Naive thymus-derived CD8-positive, alpha-beta T cell (primary cell): ENCODE results near the gene TRMT11. TPM values are rescaled to one million over a fixed set of nuclear protein-coding genes. Genes with fewer than 3 reads are reported as not detected.
"Not testable (repeated sequence)": the region's sequence is repeated elsewhere in the genome, so short reads cannot be mapped to it uniquely, and the experiment has no call there.

Experiments
- ATAC-seq, 2 donors: fragments of 150-1000 bp; cut with Tn5 transposase in 1 of 2; sonication (Bioruptor Pico), chemical (Tn5 transposase) in 1 of 2; 1 replicate in 1 of 2; 2 replicates in 1 of 2; pipeline ENCODE4 v1.10.0; 2021; ENCODE audit warnings: mild to moderate bottlenecking in 2 of 2, moderate library complexity in 2 of 2
- POLR2A ChIA-PET: fragments of 350-600 bp; sonication (Branson Sonifier 250); formaldehyde crosslinking; loops from one replicate; lab custom pipeline; 2021; ENCODE audit warnings: antibody characterized with exemption; lab: Charles Lee
- DNase-seq, 10 donors: peaks; one replicate each; pipeline versions ENCODE4 v3.0.0 to v3.0.0-alpha.2; 2020 to 2022
- H3K27ac Mint-ChIP-seq, 10 donors: one replicate each; pipeline ENCODE4 v1.8.0; 2020 to 2022; ENCODE audit warnings: mild to moderate bottlenecking in 10 of 10, mixed read lengths in 10 of 10, moderate library complexity in 4 of 10, inconsistent platforms in 1 of 10
- H3K27me3 Mint-ChIP-seq, 5 donors: one replicate each; pipeline ENCODE4 v1.8.0; 2021 to 2022; ENCODE audit warnings: mixed read lengths in 5 of 5
- H3K36me3 Mint-ChIP-seq, 3 donors: one replicate each; pipeline ENCODE4 v1.8.0; 2020 to 2022; ENCODE audit warnings: mixed read lengths in 3 of 3, mild to moderate bottlenecking in 2 of 3, inconsistent platforms in 1 of 3
- H3K4me1 Mint-ChIP-seq, 4 donors: one replicate each; pipeline ENCODE4 v1.8.0; 2021 to 2022; ENCODE audit warnings: mixed read lengths in 4 of 4
- H3K4me3 Mint-ChIP-seq, 10 donors: one replicate each; pipeline ENCODE4 v1.8.0; 2020 to 2022; ENCODE audit warnings: mild to moderate bottlenecking in 10 of 10, mixed read lengths in 10 of 10, moderate library complexity in 6 of 10, inconsistent platforms in 1 of 10
- H3K9me3 Mint-ChIP-seq, 9 donors: one replicate each; pipeline ENCODE4 v1.8.0; 2020 to 2022; ENCODE audit warnings: mixed read lengths in 9 of 9, mild to moderate bottlenecking in 3 of 9, inconsistent platforms in 1 of 9, moderate library complexity in 1 of 9
- polyA plus RNA-seq, 3 donors: library from polyadenylated mRNA; unstranded; fragments of 300-500 nt; fragmentation: Illumina TruSeq; gene quantifications; one replicate each; pipeline ENCODE4 v1.2.3, GENCODE V29; 2021
- total RNA-seq, 8 experiments: library from RNA in 2 of 8; stranded (reverse) in 2 of 8; gene quantifications; one replicate each; pipeline ENCODE4 v1.2.3 and lab custom pipeline; 2021 to 2026

TRMT11 gene
- total and polyA plus RNA-seq, 5 experiments from 2014 or later = 9.4 to 27.9 (median 16.1) TPM

GRCh38 chr6:126015863-126016262, 29.5 kb downstream of the TRMT11 start:
- Mint-ChIP-seq H3K27ac (peak overlapping the region in 2 of 10 donors; percentile 1 to 22), H3K4me3 (no peak overlapping the region), H3K9me3 (no peaks in the 10 kb centered on the region), H3K36me3 (peaks cover 27 to 84% (median 33%) of the 10 kb centered on the region in 3 donors), H3K4me1 (peaks cover 0 to 3% (median 0%) of the 10 kb centered on the region in 4 donors), H3K27me3 (no peaks in the 10 kb centered on the region)
- no peak for DNase-seq
- POLR2A ChIA-PET = interaction anchor here (0.7 kb wide), 1 partner anchor 20 kb away, joined by 4 read pairs; no protein-coding TSS in a partner anchor
- no peak for ATAC-seq

- Mint-ChIP-seq H3K27ac (peak overlapping the region in 1 of 10 donors; percentile 1), H3K9me3 (no peaks in the 10 kb centered on the region), H3K4me3 (no peak overlapping the region), H3K4me1 (peaks cover 0 to 3% (median 0%) of the 10 kb centered on the region in 4 donors), H3K36me3 (peaks cover 31 to 85% (median 38%) of the 10 kb centered on the region in 3 donors), H3K27me3 (no peaks in the 10 kb centered on the region)
- POLR2A ChIA-PET = interaction anchor here (0.7 kb wide), 1 partner anchor 21 kb away, joined by 4 read pairs; no protein-coding TSS in a partner anchor
- ATAC-seq (no peak), DNase-seq (no peak)
These were observed 30.3 kb downstream of the TRMT11 start for GRCh38 chr6:126016591-126016990.

GRCh38 chr6:126017668-126018067, 31.3 kb downstream of the TRMT11 start:
- no peaks in the 10 kb centered on the region for H3K9me3 Mint-ChIP-seq
- no peak overlapping the region for H3K4me3 Mint-ChIP-seq
- no peak overlapping the region for H3K27ac Mint-ChIP-seq
- H3K4me1 Mint-ChIP-seq = peaks cover 0 to 3% (median 0%) of the 10 kb centered on the region in 4 donors
- peaks cover 29 to 85% (median 43%) of the 10 kb centered on the region in 3 donors for H3K36me3 Mint-ChIP-seq
- H3K27me3 Mint-ChIP-seq = no peaks in the 10 kb centered on the region
- no peak for DNase-seq
- POLR2A ChIA-PET = no interaction called here
- ATAC-seq = no peak

GRCh38 chr6:126020305-126021050, 34.1 kb downstream of the TRMT11 start:
- Mint-ChIP-seq H3K4me1 (peaks cover 0 to 3% (median 0%) of the 10 kb centered on the region in 4 donors), H3K9me3 (no peaks in the 10 kb centered on the region), H3K27ac (no peak overlapping the region), H3K27me3 (no peaks in the 10 kb centered on the region), H3K36me3 (peaks cover 23 to 84% (median 53%) of the 10 kb centered on the region in 3 donors), H3K4me3 (no peak overlapping the region)
- ATAC-seq = no peak
- POLR2A ChIA-PET = no interaction called here
- no peak for DNase-seq

GRCh38 chr6:126023474-126023873, 37.1 kb downstream of the TRMT11 start:
- peaks cover 13 to 89% (median 54%) of the 10 kb centered on the region in 3 donors for H3K36me3 Mint-ChIP-seq
- ATAC-seq, H3K4me1 Mint-ChIP-seq, H3K27me3 Mint-ChIP-seq, H3K4me3 Mint-ChIP-seq, POLR2A ChIA-PET, H3K27ac Mint-ChIP-seq, DNase-seq, H3K9me3 Mint-ChIP-seq: not testable (repeated sequence)

GRCh38 chr6:126026001-126026400, 39.7 kb downstream of the TRMT11 start:
- H3K27ac Mint-ChIP-seq = no peak overlapping the region
- no peaks in the 10 kb centered on the region for H3K9me3 Mint-ChIP-seq
- DNase-seq (no peak), ATAC-seq (no peak)
- no peaks in the 10 kb centered on the region for H3K27me3 Mint-ChIP-seq
- H3K36me3 Mint-ChIP-seq = peaks cover 6 to 84% (median 46%) of the 10 kb centered on the region in 3 donors
- POLR2A ChIA-PET = no interaction called here
- H3K4me1 Mint-ChIP-seq = peaks cover 0 to 9% (median 0%) of the 10 kb centered on the region in 4 donors
- H3K4me3 Mint-ChIP-seq = no peak overlapping the region

- peaks cover 0 to 21% (median 1%) of the 10 kb centered on the region in 4 donors for H3K4me1 Mint-ChIP-seq
- H3K4me3 Mint-ChIP-seq = no peak overlapping the region
- ATAC-seq = no peak
- H3K27me3 Mint-ChIP-seq = no peaks in the 10 kb centered on the region
- H3K9me3 Mint-ChIP-seq = no peaks in the 10 kb centered on the region
- H3K27ac Mint-ChIP-seq = no peak overlapping the region
- POLR2A ChIA-PET = no interaction called here
- peaks cover under 1 to 84% (median 38%) of the 10 kb centered on the region in 3 donors for H3K36me3 Mint-ChIP-seq
- DNase-seq = no peak
These were observed 41.3 kb downstream of the TRMT11 start for GRCh38 chr6:126027601-126028000.

GRCh38 chr6:126030045-126030444, 43.7 kb downstream of the TRMT11 start:
- POLR2A ChIA-PET = no interaction called here
- peaks cover 4 to 26% (median 6%) of the 10 kb centered on the region in 4 donors for H3K4me1 Mint-ChIP-seq
- no peaks in the 10 kb centered on the region for H3K27me3 Mint-ChIP-seq
- no peak overlapping the region for H3K4me3 Mint-ChIP-seq
- H3K27ac Mint-ChIP-seq = no peak overlapping the region
- peaks cover 4 to 81% (median 40%) of the 10 kb centered on the region in 3 donors for H3K36me3 Mint-ChIP-seq
- ATAC-seq (no peak), DNase-seq (no peak)
- no peaks in the 10 kb centered on the region for H3K9me3 Mint-ChIP-seq

GRCh38 chr6:126033696-126034095, 47.4 kb downstream of the TRMT11 start:
- Mint-ChIP-seq H3K9me3 (no peaks in the 10 kb centered on the region), H3K27ac (peak overlapping the region in 1 of 10 donors; percentile 73), H3K36me3 (peaks cover 12 to 82% (median 47%) of the 10 kb centered on the region in 3 donors), H3K4me3 (no peak overlapping the region), H3K27me3 (no peaks in the 10 kb centered on the region), H3K4me1 (peaks cover 4 to 26% (median 6%) of the 10 kb centered on the region in 4 donors)
- POLR2A ChIA-PET = no interaction called here
- DNase-seq = no peak
- ATAC-seq = no peak

- no peak for DNase-seq
- Mint-ChIP-seq H3K4me3 (no peak overlapping the region), H3K4me1 (peaks cover 4 to 26% (median 6%) of the 10 kb centered on the region in 4 donors), H3K27ac (no peak overlapping the region), H3K36me3 (peaks cover 12 to 83% (median 47%) of the 10 kb centered on the region in 3 donors), H3K9me3 (no peaks in the 10 kb centered on the region), H3K27me3 (no peaks in the 10 kb centered on the region)
- no peak for ATAC-seq
- POLR2A ChIA-PET = no interaction called here
These were observed 48.3 kb downstream of the TRMT11 start for GRCh38 chr6:126034656-126035055.

- Mint-ChIP-seq H3K27me3 (no peaks in the 10 kb centered on the region), H3K36me3 (peaks cover 12 to 86% (median 54%) of the 10 kb centered on the region in 3 donors), H3K9me3 (no peaks in the 10 kb centered on the region), H3K4me3 (no peak overlapping the region), H3K27ac (no peak overlapping the region), H3K4me1 (peaks cover 4 to 19% (median 6%) of the 10 kb centered on the region in 4 donors)
- no peak for ATAC-seq
- no peak for DNase-seq
- POLR2A ChIA-PET = no interaction called here
These were observed 49.4 kb downstream of the TRMT11 start for GRCh38 chr6:126035764-126036163.

GRCh38 chr6:126038234-126038633, 51.9 kb downstream of the TRMT11 start:
- H3K4me3 Mint-ChIP-seq = no peak overlapping the region
- H3K27me3 Mint-ChIP-seq = no peaks in the 10 kb centered on the region
- peaks cover 0 to 5% (median 4%) of the 10 kb centered on the region in 4 donors for H3K4me1 Mint-ChIP-seq
- H3K9me3 Mint-ChIP-seq = peaks cover 0 to 11% (median 4%) of the 10 kb centered on the region in 9 donors
- H3K27ac Mint-ChIP-seq = no peak overlapping the region
- POLR2A ChIA-PET = no interaction called here
- DNase-seq (no peak), ATAC-seq (no peak)
- peaks cover 33 to 83% (median 63%) of the 10 kb centered on the region in 3 donors for H3K36me3 Mint-ChIP-seq

GRCh38 chr6:126039284-126039683, 52.9 kb downstream of the TRMT11 start:
- Mint-ChIP-seq H3K27me3 (no peaks in the 10 kb centered on the region), H3K4me1 (peaks cover 0 to 4% (median 0%) of the 10 kb centered on the region in 4 donors), H3K27ac (no peak overlapping the region), H3K36me3 (peaks cover 35 to 79% (median 63%) of the 10 kb centered on the region in 3 donors), H3K4me3 (no peak overlapping the region), H3K9me3 (peaks cover 0 to 13% (median 4%) of the 10 kb centered on the region in 9 donors)
- ATAC-seq (no peak), DNase-seq (no peak)
- POLR2A ChIA-PET = no interaction called here
